Effector CD8-positive, alpha-beta T cell (primary cell): ENCODE measurements around the gene UBR3.
"Not testable (repeated sequence)": the region's sequence is repeated elsewhere in the genome, so short reads cannot be mapped to it uniquely, and the experiment has no call there.

Experiments
- DNase-seq: peaks from one replicate; lab custom pipeline; 2025; lab: John Stamatoyannopoulos, UW

The UBR3 gene

GRCh38 chr2:170113168-170113894, 286.1 kb downstream of the UBR3 start:
- no peak for DNase-seq

GRCh38 chr2:170115501-170116229, 288.4 kb downstream of the UBR3 start:
- DNase-seq = no peak

- DNase-seq = no peak
Observed at GRCh38 chr2:170118641-170119040, 291.4 kb downstream of the UBR3 start.

- not testable (repeated sequence) for DNase-seq
Observed at GRCh38 chr2:170119326-170119725, 292.1 kb downstream of the UBR3 start.

- no peak for DNase-seq
Observed at GRCh38 chr2:170121689-170122088, 294.4 kb downstream of the UBR3 start.

GRCh38 chr2:170122883-170123547, 295.8 kb downstream of the UBR3 start:
- no peak for DNase-seq

- DNase-seq = no peak
Observed at GRCh38 chr2:170123593-170123992, 296.3 kb downstream of the UBR3 start.

GRCh38 chr2:170126138-170126728, 299.0 kb downstream of the UBR3 start:
- not testable (repeated sequence) for DNase-seq
